ENCODE data around the gene ZNF576. TPM values are rescaled to one million over a fixed set of nuclear protein-coding genes. Genes with fewer than 3 reads are reported as not detected.

Gene ZNF576
- total and polyA plus RNA-seq, 2 of the 13 experiments (the other 11 are each of a cell fraction or from before 2014, with no cell fraction given) = 7.2 to 9.6 TPM

GRCh38 chr19:43619262-43620060, 23.1 kb downstream of the ZNF576 start, which contains the start of gene ZNF428 (continued):
- TF ChIP-seq ZNF407 (CRISPR knock-in tag; IDR thresholded peaks at IDR 0.05; ENCODE audit: not compliant biosample characterization) (no peak), FOXK2 (IDR thresholded peaks at IDR 0.05) (no peak), ZSCAN31 (CRISPR knock-in tag; IDR thresholded peaks at IDR 0.05; ENCODE audit: low read depth) (peak; percentile 84; the same call in 1 of the 2 replicates), ZNF816 (CRISPR knock-in tag; IDR thresholded peaks at IDR 0.05; ENCODE audit: borderline replicate concordance) (peak; percentile 80; the same call in 1 of the 2 replicates), SKI (IDR thresholded peaks at IDR 0.05; ENCODE audit: partially characterized antibody) (peak; percentile 58), ZNF792 (CRISPR knock-in tag; IDR thresholded peaks at IDR 0.05) (peak; percentile 44; the same call in 1 of the 2 replicates), TFDP1 (CRISPR knock-in tag; IDR thresholded peaks at IDR 0.05; ENCODE audit: borderline replicate concordance) (peak; percentile 69; the same call in 1 of the 2 replicates), KDM3A (CRISPR knock-in tag; IDR thresholded peaks at IDR 0.05; ENCODE audit: low read depth) (0 out of 2 replicates have a peak, but pooled peaks have one; percentile 62), ELF1 (CRISPR knock-in tag; IDR thresholded peaks at IDR 0.05) (no peak; the same call in 1 of the 2 replicates), CBX1 (IDR thresholded peaks at IDR 0.05; ENCODE audit: low read depth) (no peak), ZNF614 (CRISPR knock-in tag; IDR thresholded peaks at IDR 0.05; ENCODE audit: borderline replicate concordance) (peak; percentile 65; the same call in 1 of the 2 replicates), ZNF646 (CRISPR knock-in tag; IDR thresholded peaks at IDR 0.05) (no peak)
